NCI-H82 (cell line): ENCODE data around the gene TAPBPL.
"Not testable (repeated sequence)": the region's sequence is repeated elsewhere in the genome, so short reads cannot be mapped to it uniquely, and the experiment has no call there.

Experiments used
- DNase-seq: peaks from one replicate; lab custom pipeline; 2025; lab: John Stamatoyannopoulos, UW

The TAPBPL gene

DNA sequence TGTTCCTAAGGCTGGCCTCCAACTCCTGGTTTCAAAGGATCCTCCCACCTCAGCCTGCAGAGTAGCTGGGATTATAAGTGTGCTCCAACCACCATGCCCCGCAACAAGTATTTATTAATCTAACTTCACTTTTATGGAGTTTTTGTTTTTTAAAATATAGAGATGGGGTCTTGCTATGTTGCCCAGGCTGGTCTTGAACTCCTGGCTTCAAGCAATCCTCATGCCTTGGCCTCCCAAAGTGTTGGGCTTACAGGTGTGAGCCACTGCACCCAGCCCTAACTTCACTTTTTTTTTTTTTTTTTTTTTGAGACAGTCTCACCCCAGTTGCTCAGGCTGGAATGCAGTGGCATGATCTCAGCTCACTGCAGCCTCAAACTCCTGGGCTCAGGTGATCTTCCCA lies 38.8 kb downstream of the TAPBPL start:
- not testable (repeated sequence) for DNase-seq

DNA sequence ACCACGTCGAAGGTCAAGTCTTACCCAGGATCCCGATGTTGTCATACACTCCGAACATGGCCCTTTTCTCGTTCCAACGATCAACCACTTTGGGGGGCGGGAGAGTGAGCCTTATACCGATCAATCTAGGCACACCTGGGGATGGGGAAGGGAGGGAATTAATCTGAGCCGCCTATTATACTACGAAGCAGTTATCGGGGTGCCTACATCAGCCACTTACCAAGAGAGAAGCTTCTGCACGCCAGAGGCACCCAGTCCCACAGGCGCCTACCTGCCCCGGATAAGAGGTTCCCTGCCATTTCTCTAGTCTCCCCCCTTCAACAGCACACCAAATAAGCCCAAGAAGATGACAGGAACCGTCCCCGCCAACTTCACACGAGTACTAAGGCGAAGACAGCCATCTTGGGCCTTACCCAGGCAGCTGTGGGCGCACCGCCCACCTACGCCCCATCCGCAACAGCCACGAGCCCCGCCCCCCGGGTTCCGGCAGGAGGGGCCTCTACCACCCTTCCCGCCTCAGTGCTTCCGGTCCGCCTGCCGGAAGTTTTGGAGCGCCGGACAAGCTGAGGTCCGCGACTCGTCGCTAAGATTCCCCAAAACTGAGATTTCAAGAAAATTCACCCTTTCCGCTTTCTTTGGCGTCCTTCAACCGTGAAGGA lies 41.1 kb downstream of the TAPBPL start, which contains the start of gene MRPL51:
MRPL51 (minus strand) TSS at position 425 of the 659 bp plus-strand sequence; CDS start at position 299, 126 bp downstream.
- DNase-seq: peak; percentile 99

DNA sequence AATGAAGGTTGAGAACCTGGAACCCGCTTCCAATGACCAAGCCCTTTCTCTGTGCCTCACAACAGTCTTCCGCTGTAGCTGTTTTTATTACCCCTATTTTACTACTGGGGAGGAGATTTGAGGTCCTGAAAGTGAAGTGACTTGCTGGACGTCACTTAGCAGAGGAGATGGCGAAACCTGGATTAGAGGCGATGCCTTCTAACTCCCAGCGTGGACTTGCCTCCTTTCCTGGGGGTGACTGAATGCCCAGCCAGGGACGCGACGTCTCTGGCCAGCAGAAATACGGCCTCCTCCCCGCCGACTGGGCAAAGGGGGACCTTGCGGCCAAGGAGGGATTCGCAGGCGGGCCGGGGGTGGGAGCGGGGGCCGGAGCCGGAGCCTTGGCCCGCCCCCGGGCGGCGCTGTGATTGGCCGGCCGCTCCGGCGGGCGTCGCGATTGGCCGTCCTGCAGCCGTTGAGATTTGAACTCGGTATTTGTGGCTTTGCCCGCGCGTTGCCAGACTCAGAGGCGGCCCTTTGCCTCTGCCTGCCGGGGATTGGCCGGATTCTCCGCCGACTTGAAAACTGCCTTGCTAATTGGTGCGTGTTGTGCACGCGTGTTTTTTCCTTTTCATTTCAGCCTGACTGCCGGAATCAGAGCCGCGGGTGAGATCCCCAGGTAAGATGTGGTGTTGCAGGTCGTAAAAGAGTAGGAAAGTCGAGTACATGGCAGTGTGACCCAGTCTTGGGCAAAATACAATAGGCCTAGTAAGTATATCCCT lies 41.8 kb downstream of the TAPBPL start, which contains the start of gene NCAPD2:
NCAPD2 (plus strand) TSS at position 606 of the 761 bp plus-strand sequence. CDS start 997 bp downstream, outside the sequence.
- DNase-seq: peak; percentile 99

DNA sequence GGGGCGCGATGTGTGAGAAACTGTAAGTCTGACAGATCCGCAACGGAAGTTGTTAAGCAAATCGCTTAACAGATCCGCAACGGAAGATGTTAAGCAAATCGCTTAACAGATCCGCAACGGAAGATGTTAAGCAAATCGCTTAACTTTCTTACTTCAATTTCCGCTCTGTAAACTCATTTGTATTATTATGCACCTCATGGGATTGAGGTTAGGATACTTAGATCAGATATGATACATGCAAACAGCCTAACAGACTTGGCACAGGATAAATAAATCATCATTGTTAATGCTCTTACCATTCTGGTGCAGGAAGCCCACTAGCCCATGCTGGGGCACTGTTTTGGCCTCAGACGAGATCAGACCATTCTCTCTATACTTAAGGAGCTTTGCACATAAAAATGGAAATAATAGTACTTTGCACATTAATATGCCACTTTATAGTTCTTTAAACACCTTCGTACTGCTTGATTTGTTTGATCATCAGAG lies 42.5 kb downstream of the TAPBPL start:
- DNase-seq: peak; percentile 78

DNA sequence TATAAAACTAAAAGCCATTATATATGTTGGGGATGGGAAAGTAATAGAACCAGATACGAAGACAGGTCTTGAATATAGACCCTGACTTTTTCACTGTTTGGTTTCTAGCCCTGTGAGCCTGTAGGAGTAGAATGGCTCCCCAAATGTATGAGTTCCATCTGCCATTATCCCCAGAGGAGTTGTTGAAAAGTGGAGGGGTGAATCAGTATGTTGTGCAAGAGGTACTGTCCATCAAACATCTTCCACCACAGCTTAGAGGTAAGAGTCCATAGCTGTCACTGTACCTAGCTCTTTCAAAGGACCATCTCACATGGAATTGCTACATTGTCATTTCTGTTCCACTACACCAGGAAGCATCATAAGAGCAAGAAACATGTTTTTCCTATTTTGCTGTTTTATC lies 43.1 kb downstream of the TAPBPL start:
- DNase-seq: no peak

DNA sequence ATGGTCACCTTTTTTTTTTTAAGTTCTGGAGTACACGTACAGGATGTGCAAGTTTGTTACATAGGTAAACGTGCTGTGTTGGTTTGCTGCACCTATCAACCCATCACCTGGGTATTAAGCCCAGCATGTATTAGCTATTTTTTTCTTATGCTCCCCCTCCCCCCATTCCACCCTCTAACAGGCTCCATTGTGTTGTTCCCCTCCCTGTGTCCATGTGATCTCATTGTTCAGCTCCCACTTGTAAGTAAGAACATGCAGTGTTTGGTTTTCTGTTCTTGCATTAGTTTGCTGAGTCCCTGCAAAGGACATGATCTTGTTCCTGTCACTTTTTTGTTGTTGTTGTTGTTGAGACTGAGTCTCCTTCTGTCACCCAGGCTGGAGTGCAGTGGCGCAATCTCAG lies 45.4 kb downstream of the TAPBPL start:
- not testable (repeated sequence) for DNase-seq

DNA sequence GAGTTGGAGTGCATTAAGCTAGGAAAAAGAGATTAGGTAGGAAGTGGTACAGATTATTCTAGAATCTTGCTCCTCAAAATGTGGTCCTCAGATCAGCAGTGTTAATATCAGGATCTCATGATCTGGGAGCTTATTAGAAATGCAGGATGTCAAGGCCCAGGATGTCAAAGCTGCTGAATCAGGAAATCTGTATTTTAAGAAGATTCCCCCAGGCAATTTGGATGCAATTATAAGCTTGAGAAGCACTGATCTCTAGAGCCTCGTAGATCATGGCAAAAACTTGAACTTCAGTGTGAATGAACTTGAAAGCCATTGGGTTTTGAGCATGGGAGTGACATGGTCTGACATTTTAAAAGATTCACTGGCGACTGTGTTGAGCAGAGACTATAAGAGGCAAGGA lies 48.6 kb downstream of the TAPBPL start:
- no peak for DNase-seq

DNA sequence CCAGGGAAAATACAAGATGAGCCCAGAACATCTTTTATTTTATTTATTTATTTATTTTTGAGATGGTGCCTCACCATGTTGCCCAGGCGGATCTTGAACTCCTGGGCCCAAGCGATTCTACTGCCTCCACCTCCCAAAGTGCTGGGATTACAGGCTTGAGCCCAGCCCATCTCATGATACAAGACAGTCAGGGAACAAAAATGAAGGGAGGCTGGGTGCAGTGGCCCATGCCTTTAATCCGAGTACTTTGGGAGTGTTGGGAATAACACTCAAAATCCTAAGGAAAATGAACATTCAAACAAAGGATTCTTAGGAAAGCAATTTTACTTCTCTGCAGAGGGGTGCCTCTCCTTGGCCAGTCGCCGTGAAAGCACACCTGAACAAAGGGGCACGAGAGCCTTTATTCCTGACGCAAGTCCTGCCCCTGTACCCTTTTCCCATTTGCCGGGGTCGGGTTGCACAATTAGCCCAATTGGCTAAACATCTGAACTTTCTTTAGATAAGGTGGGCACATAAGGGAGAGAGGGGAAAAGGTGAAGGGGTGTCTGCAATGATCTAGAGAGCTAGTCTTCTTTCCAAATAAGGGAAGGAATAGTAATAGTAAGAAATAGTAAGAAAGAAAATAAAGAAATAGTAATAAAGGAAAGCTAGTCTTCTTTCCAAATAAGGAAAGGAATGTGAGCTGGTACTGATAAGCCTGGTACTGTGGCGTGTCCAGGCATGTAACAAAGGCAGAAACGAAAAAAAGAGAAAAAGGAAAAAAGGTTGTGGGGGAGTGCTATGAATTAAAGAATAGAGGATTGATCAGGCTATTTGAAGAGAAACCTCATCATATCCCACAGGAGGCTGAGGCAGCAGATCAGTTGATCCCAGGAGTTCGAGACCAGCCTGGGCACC lies 55.5 kb downstream of the TAPBPL start:
- no peak for DNase-seq

DNA sequence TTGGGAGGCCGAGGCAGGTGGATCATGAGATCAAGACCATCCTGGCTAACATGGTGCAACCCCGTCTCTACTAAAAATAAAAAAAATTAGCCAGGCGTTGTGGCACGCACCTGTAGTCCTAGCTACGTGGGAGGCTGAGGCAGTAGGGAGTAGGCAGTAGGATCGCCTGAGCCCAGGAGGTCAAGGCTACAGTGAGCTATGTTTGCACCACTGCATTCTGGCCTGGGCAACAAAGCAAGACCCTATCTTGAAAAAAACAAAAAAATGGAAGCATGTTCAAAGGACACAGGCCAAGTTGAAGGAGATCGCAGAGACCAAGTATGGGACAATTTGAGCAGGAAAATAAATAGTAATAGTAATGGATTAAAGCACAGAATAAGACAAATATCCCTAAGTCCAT lies 56.2 kb downstream of the TAPBPL start:
- DNase-seq: no peak
